GM19239 (cell line): ENCODE data around the gene WDHD1.
"Not testable (repeated sequence)": the region's sequence is repeated elsewhere in the genome, so short reads cannot be mapped to it uniquely, and the experiment has no call there.

Experiments used
- DNase-seq: peaks from one replicate; pipeline ENCODE4 v3.0.0; 2011; ENCODE audit warnings: low spot score; ENCODE audit not compliant: insufficient read length
- FAIRE-seq: peaks from 2 replicates; lab custom pipeline; 2011; peaks lifted over from hg19 to GRCh38; lab: Jason Lieb, UNC

WDHD1 gene

GRCh38 chr14:54974788-54975414, 52.0 kb downstream of the WDHD1 start:
- FAIRE-seq: no peak
- DNase-seq: no peak

GRCh38 chr14:54967496-54967895, 59.4 kb downstream of the WDHD1 start:
- FAIRE-seq: no peak

GRCh38 chr14:54955143-54955542, 71.8 kb downstream of the WDHD1 start:
- FAIRE-seq: no peak
- DNase-seq: no peak

More at GRCh38 chr14:54967496-54967895, 59.4 kb downstream of the WDHD1 start:
- no peak for DNase-seq

- DNase-seq, FAIRE-seq: not testable (repeated sequence)
Measured at GRCh38 chr14:54953609-54954008, 73.3 kb downstream of the WDHD1 start.

- not testable (repeated sequence) for DNase-seq, FAIRE-seq
Measured at GRCh38 chr14:54952803-54953202, 74.1 kb downstream of the WDHD1 start.

GRCh38 chr14:54947230-54947629, 79.7 kb downstream of the WDHD1 start:
- FAIRE-seq (no peak), DNase-seq (no peak)

- FAIRE-seq (no peak), DNase-seq (no peak)
Measured at GRCh38 chr14:54946500-54946899, 80.4 kb downstream of the WDHD1 start.

GRCh38 chr14:54944737-54945391, 82.0 kb downstream of the WDHD1 start:
- no peak for DNase-seq

GRCh38 chr14:54942913-54943312, 84.0 kb downstream of the WDHD1 start:
- DNase-seq (no peak), FAIRE-seq (no peak)

More at GRCh38 chr14:54944737-54945391, 82.0 kb downstream of the WDHD1 start:
- no peak for FAIRE-seq

GRCh38 chr14:54936816-54937215, 90.1 kb downstream of the WDHD1 start:
- no peak for DNase-seq
- peak; percentile 4 for FAIRE-seq

- no peak for FAIRE-seq
- no peak for DNase-seq
Measured at GRCh38 chr14:54935958-54936357, 90.9 kb downstream of the WDHD1 start.

- FAIRE-seq: no peak
Measured at GRCh38 chr14:54935100-54935499, 91.8 kb downstream of the WDHD1 start.

GRCh38 chr14:54933006-54933405, 93.9 kb downstream of the WDHD1 start:
- DNase-seq: no peak
- FAIRE-seq: no peak

More at GRCh38 chr14:54935100-54935499, 91.8 kb downstream of the WDHD1 start:
- no peak for DNase-seq

- DNase-seq: no peak
- no peak for FAIRE-seq
Measured at GRCh38 chr14:54931598-54932340, 95.1 kb downstream of the WDHD1 start.

GRCh38 chr14:54931101-54931500, 95.8 kb downstream of the WDHD1 start:
- DNase-seq (no peak), FAIRE-seq (no peak)

- FAIRE-seq: no peak
- no peak for DNase-seq
Measured at GRCh38 chr14:54929556-54929955, 97.3 kb downstream of the WDHD1 start.

- no peak for DNase-seq
- no peak for FAIRE-seq
Measured at GRCh38 chr14:54928216-54928615, 98.7 kb downstream of the WDHD1 start.

- no peak for FAIRE-seq
- DNase-seq: no peak
Measured at GRCh38 chr14:54927551-54927950, 99.3 kb downstream of the WDHD1 start.

- not testable (repeated sequence) for FAIRE-seq, DNase-seq
Measured at GRCh38 chr14:54926570-54926969, 100.3 kb downstream of the WDHD1 start.

- no peak for DNase-seq
- FAIRE-seq: no peak
Measured at GRCh38 chr14:54922598-54922997, 104.3 kb downstream of the WDHD1 start.

- no peak for FAIRE-seq
Measured at GRCh38 chr14:54920052-54920451, 106.8 kb downstream of the WDHD1 start.

More at GRCh38 chr14:54920052-54920451, 106.8 kb downstream of the WDHD1 start:
- DNase-seq: no peak
